Measurements from ENCODE around the gene CCDC88C. TPM values are rescaled to one million over a fixed set of nuclear protein-coding genes. Genes with fewer than 3 reads are reported as not detected.

CCDC88C gene
- total RNA-seq, 1 donor from 2014 or later = 16.4 TPM

- TF ChIP-seq CTCF (conservative IDR thresholded peaks at IDR 0.05; ENCODE audit: low read depth, low read length) = no peak
- no peak overlapping the region for H3K4me3 ChIP-seq (ENCODE audit: low read depth, low read length)
- DNase-seq (ENCODE audit: low read depth) = no peak
Measured at GRCh38 chr14:91390165-91390778, 27.3 kb downstream of the CCDC88C start.

- H3K4me3 ChIP-seq (ENCODE audit: low read depth, low read length) = no peak overlapping the region
- no peak for DNase-seq (ENCODE audit: low read depth)
Measured at GRCh38 chr14:91389150-91389549, 28.5 kb downstream of the CCDC88C start.

GRCh38 chr14:91388551-91388975 lies 29.1 kb downstream of the CCDC88C start:
- no peak for TF ChIP-seq CTCF (conservative IDR thresholded peaks at IDR 0.05; ENCODE audit: low read depth, low read length)
- no peak for DNase-seq (ENCODE audit: low read depth)
- no peak overlapping the region for H3K4me3 ChIP-seq (ENCODE audit: low read depth, low read length)

More at GRCh38 chr14:91389150-91389549, 28.5 kb downstream of the CCDC88C start:
- no peak for TF ChIP-seq CTCF (conservative IDR thresholded peaks at IDR 0.05; ENCODE audit: low read depth, low read length)

GRCh38 chr14:91387951-91388381 lies 29.7 kb downstream of the CCDC88C start:
- H3K4me3 ChIP-seq (ENCODE audit: low read depth, low read length) = no peak overlapping the region
- TF ChIP-seq CTCF (conservative IDR thresholded peaks at IDR 0.05; ENCODE audit: low read depth, low read length) = no peak
- DNase-seq (ENCODE audit: low read depth) = no peak

GRCh38 chr14:91387169-91387835 lies 30.3 kb downstream of the CCDC88C start:
- no peak for DNase-seq (ENCODE audit: low read depth)
- H3K4me3 ChIP-seq (ENCODE audit: low read depth, low read length) = no peak overlapping the region
- no peak for TF ChIP-seq CTCF (conservative IDR thresholded peaks at IDR 0.05; ENCODE audit: low read depth, low read length)

- no peak for TF ChIP-seq CTCF (conservative IDR thresholded peaks at IDR 0.05; ENCODE audit: low read depth, low read length)
- H3K4me3 ChIP-seq (ENCODE audit: low read depth, low read length) = no peak overlapping the region
- no peak for DNase-seq (ENCODE audit: low read depth)
Measured at GRCh38 chr14:91385697-91386096, 31.9 kb downstream of the CCDC88C start.

- H3K4me3 ChIP-seq (ENCODE audit: low read depth, low read length) = no peak overlapping the region
- DNase-seq (ENCODE audit: low read depth) = no peak
- TF ChIP-seq CTCF (conservative IDR thresholded peaks at IDR 0.05; ENCODE audit: low read depth, low read length) = no peak
Measured at GRCh38 chr14:91385224-91385623, 32.4 kb downstream of the CCDC88C start.
